ENCODE data around the gene FAM149A. TPM values are rescaled to one million over a fixed set of nuclear protein-coding genes. Genes with fewer than 3 reads are reported as not detected.

The FAM149A gene
- total and polyA plus RNA-seq, 4 donors = 12.0 to 27.1 (median 15.0) TPM

- no peaks in the 10 kb centered on the region for H3K36me3 ChIP-seq (ENCODE audit: control insufficient read depth in 4 of 4, insufficient read depth in 3 of 4, low read depth in 1 of 4, low read length in 3 of 4)
- no peak for DNase-seq (ENCODE audit: low spot score)
These were observed 64.9 kb downstream of the FAM149A start for GRCh38 chr4:186169333-186169944.

DNA sequence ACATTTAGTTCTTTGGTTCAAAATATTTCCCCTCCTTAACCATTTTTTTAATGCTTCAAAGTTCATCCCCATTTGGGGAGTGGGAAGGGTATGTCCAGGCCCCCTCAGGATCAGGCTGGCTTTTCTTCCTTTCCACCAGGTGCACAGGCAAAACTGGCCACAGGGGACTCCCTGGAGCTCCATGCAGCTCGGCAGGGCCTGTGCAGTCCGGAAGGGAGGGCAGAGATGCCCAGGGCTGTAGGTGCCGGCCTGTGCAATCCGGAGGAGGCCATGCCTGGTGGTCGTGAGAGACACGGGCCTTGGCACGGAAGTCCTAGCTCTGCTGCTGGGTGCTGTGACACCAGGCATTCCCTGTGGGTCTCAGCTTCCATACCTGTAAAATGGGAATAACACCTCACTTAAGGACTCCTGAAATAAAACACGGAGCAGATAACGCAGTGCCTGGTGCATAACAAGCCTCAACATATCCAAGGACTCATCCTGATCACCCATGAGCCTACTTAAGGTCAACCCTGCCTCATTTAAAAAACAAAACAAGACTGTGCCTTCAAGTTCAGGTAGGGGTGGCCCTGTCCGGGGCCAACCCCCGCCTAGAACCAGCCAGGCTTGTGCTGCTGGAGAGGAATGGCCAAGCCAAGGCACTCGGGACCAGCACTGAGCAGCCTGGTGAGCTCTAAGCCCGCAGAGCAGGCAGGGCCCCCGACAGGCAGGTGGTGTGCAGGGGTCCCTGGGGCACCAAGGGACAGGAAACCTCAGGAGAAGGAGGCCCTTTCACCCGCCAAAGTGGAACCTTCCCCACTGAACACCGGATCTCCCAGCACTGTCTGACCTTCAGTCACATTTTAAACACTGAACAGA lies 65.7 kb downstream of the FAM149A start:
- Histone ChIP-seq H3K9me3 (ENCODE audit: control insufficient read depth in 4 of 4, low read length in 3 of 4) (no peaks in the 10 kb centered on the region), H3K36me3 (ENCODE audit: control insufficient read depth in 4 of 4, insufficient read depth in 3 of 4, low read depth in 1 of 4, low read length in 3 of 4) (no peaks in the 10 kb centered on the region), H3K4me3 (ENCODE audit: low read depth in 1 of 3, low read length in 3 of 3) (no peak overlapping the region), H3K9ac (ENCODE audit: low read depth in 1 of 2, low read length in 2 of 2) (no peak overlapping the region), H3K27me3 (ENCODE audit: control insufficient read depth in 4 of 4, insufficient read depth in 4 of 4, low read length in 3 of 4) (no peaks in the 10 kb centered on the region), H3K27ac (ENCODE audit: low read depth in 1 of 2, low read length in 2 of 2) (no peak overlapping the region), H3K4me1 (ENCODE audit: control insufficient read depth in 4 of 4, insufficient read depth in 4 of 4, low read length in 3 of 4) (peaks cover 7 to 45% (median 31%) of the 10 kb centered on the region in 4 donors)
- TF ChIP-seq JUND (IDR thresholded peaks at IDR 0.05) (no peak), TAF1 (conservative IDR thresholded peaks at IDR 0.05) (no peak), RAD21 (IDR thresholded peaks at IDR 0.05) (peak in 1 of 2 donors; percentile 44), YY1 (IDR thresholded peaks at IDR 0.05) (no peak)
- no peak for DNase-seq (ENCODE audit: low spot score)
- WGBS = 88% methylated on average over 16 of the region's 16 CpGs

More at GRCh38 chr4:186169333-186169944, 64.9 kb downstream of the FAM149A start:
- no peak for TF ChIP-seq SP1 (IDR thresholded peaks at IDR 0.05)
- no peak for TF ChIP-seq ZBTB33 (IDR thresholded peaks at IDR 0.05)
- TF ChIP-seq JUND (IDR thresholded peaks at IDR 0.05) = no peak
- TF ChIP-seq HNF4G (IDR thresholded peaks at IDR 0.05) = no peak
- no peak for TF ChIP-seq EGR1 (IDR thresholded peaks at IDR 0.05; ENCODE audit: low read depth in 2 of 2)
- no peak for TF ChIP-seq RXRA (IDR thresholded peaks at IDR 0.05)
- TF ChIP-seq FOXA1 (IDR thresholded peaks at IDR 0.05) = no peak
- TF ChIP-seq, protein P1, sequence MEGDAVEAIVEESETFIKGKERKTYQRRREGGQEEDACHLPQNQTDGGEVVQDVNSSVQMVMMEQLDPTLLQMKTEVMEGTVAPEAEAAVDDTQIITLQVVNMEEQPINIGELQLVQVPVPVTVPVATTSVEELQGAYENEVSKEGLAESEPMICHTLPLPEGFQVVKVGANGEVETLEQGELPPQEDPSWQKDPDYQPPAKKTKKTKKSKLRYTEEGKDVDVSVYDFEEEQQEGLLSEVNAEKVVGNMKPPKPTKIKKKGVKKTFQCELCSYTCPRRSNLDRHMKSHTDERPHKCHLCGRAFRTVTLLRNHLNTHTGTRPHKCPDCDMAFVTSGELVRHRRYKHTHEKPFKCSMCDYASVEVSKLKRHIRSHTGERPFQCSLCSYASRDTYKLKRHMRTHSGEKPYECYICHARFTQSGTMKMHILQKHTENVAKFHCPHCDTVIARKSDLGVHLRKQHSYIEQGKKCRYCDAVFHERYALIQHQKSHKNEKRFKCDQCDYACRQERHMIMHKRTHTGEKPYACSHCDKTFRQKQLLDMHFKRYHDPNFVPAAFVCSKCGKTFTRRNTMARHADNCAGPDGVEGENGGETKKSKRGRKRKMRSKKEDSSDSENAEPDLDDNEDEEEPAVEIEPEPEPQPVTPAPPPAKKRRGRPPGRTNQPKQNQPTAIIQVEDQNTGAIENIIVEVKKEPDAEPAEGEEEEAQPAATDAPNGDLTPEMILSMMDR (IDR thresholded peaks at IDR 0.05; ENCODE audit: low read depth, low read length, missing input control) = no peak
- no peak for TF ChIP-seq NR2F2 (IDR thresholded peaks at IDR 0.05)
- TF ChIP-seq HNF4A (conservative IDR thresholded peaks at IDR 0.05) = no peak
- no peak for TF ChIP-seq MAX (IDR thresholded peaks at IDR 0.05)
- TF ChIP-seq ATF3 (IDR thresholded peaks at IDR 0.05) = no peak
- no peak for TF ChIP-seq GABPA (IDR thresholded peaks at IDR 0.05 in 1 of 2, conservative IDR thresholded peaks at IDR 0.05 in 1 of 2)
- no peak for TF ChIP-seq RAD21 (IDR thresholded peaks at IDR 0.05)
- TF ChIP-seq TAF1 (conservative IDR thresholded peaks at IDR 0.05) = no peak
- no peak overlapping the region for H3K9ac ChIP-seq (ENCODE audit: low read depth in 1 of 2, low read length in 2 of 2)
- peaks cover 7 to 46% (median 32%) of the 10 kb centered on the region in 4 donors for H3K4me1 ChIP-seq (ENCODE audit: control insufficient read depth in 4 of 4, insufficient read depth in 4 of 4, low read length in 3 of 4)
- H3K27me3 ChIP-seq (ENCODE audit: control insufficient read depth in 4 of 4, insufficient read depth in 4 of 4, low read length in 3 of 4) = no peaks in the 10 kb centered on the region
- H3K9me3 ChIP-seq (ENCODE audit: control insufficient read depth in 4 of 4, low read length in 3 of 4) = no peaks in the 10 kb centered on the region
- H3K4me3 ChIP-seq (ENCODE audit: low read depth in 1 of 3, low read length in 3 of 3) = no peak overlapping the region
- peak overlapping the region in 1 of 2 donors; percentile 4 for H3K27ac ChIP-seq (ENCODE audit: low read depth in 1 of 2, low read length in 2 of 2)
- WGBS = 90% methylated on average over 18 of the region's 18 CpGs

Measured in liver (tissue), 9 donors.